ENCODE data around the gene ESYT2.
"Not testable (repeated sequence)": the region's sequence is repeated elsewhere in the genome, so short reads cannot be mapped to it uniquely, and the experiment has no call there.

Gene ESYT2

GRCh38 chr7:158829342-158830210 is at the start of gene ESYT2:
Gene ESYT2, minus strand, starts transcription at chr7:158829509. Its CDS starts 91 bp downstream, at chr7:158829418.
- peak; percentile 88 for DNase-seq

DNA sequence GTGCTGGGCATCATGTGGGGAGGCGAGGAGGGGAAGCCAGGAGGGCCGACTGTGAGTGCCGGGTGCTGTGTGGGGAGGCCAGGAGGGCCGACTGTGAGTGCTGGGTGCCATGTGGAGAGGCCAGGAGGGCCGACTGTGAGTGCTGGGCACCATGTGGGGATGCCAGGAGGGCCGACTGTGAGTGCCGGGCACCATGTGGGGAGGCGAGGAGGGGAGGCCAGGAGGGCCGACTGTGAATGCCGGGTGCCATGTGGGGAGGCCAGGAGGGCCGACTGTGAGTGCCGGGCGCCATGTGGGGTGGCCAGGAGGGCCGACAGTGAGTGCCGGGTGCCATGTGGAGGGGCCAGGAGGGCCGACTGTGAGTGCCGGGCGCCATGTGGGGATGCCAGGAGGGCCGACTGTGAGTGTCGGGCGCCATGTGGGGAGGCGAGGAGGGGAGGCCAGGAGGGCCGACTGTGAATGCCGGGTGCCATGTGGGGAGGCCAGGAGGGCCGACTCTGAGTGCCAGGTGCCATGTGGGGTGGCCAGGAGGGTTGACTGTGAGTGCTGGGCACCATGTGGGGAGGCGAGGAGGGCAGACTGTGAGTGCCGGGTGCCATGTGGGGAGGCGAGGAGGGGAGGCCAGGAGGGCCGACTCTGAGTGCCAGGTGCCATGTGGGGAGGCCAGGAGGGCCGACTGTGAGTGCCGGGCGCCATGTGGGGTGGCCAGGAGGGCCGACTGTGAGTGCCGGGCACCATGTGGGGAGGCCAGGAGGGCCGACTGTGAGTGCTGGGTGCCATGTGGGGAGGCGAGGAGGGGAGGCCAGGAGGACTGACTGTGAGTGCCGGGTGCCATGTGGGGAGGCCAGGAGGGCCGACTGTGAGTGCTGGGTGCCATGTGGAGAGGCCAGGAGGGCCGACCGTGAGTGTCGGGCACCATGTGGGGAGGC is 49.1 kb upstream of the ESYT2 start:
- DNase-seq = not testable (repeated sequence)

GRCh38 chr7:158876984-158877383 is 47.7 kb upstream of the ESYT2 start:
- no peak for DNase-seq

DNA sequence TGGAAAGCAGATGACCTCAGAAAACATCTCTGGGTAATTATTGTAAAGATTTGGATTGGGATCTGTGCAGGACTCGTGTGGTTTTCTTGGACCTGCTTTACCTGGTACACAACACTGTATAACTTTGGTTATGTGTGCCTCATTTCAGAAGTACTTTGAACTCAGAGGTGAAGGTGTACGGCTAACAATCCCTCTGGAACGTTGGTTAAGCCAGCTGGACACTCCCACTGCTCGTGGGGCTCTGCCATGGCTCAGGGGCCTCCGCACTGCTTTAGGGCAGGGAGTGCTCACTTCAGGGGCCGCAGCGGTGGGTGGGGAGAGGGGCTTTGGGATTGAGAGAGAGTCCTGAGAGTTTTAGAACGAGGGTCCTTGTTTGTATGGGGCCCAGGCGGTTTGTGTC is 40.6 kb upstream of the ESYT2 start:
- DNase-seq = no peak

GRCh38 chr7:158868764-158869410 is 39.6 kb upstream of the ESYT2 start:
- DNase-seq = peak; percentile 62

DNA sequence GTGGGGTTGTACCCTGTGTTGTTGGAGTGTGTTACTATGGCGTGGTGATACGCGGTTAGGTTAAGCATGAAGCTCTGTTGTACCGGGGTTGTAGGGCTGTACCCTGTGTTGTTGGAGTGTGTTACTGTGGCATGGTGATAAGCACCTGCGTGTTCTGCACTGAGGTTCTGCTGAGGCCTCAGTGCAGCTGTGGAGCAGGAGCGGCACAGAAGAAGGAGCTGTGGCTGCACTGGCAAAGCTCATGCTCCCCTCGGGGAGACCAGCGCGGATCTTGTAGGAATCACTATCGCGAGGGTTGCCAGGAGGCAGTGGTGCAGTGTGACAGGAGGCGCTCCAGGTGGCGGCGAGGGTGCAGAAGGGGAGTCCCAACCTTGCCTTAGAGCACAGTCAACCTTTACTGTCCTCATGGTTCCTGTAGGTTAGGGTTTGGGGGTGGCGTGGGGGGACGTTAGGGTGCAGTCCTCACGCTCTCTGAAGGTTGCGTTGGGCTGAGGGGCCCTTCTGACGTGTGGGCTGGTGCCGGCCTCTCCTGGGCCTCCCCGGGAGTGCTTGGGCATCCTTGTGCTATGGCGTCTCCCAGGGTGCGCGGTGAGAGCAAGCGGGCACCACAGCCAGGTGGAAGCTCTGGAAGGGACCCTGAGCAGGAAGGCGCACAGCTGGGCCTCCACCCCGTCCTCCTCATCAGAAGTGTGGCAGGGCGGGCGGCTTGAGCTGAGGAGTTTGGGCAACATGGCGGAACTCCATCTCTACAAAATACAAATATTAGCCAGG is 38.1 kb upstream of the ESYT2 start:
- DNase-seq = no peak

DNA sequence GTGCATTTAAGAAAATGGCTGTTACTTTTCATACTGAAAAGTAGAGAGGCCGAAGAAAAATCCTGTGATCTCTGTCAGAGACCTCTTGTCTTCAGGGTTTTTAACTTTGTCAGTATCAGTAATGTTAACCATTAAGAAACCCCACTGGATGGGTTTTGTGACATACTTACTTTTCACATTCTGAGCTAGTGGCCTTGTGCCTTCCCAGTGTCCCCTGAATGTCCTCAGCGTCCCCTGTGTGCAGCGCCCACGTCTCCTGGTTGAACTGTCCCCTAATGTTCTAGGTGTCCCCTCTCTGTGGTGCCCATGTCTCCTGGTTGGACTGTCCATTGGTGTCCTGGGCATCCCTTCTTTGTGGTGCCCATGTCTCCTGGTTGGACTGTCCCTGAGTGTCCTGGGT is 36.7 kb upstream of the ESYT2 start:
- DNase-seq = no peak

DNA sequence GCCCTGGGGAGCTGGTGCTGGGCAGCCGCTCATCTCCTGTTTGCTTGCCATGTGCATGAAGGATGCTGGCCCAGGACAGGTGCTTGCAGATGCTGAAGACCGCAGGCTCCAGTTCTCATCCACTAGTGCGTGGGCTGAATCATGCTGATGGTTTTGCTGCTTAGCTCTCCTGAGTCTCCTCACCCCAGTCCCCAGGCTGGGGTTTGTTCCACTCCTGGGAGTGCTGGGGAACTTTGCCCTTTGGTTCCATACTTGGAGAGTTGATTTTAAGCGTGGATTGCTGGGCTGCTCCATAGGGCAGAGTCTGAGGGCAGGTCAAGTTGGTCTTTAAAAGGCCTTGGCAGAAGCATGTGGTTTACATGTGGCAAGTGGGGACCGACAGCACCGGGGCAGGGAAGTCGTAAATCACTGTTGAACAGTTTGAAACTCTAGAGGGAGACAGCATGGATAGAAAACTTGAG is 36.2 kb upstream of the ESYT2 start:
- no peak for DNase-seq

GRCh38 chr7:158864833-158865232 is 35.5 kb upstream of the ESYT2 start:
- no peak for DNase-seq

DNA sequence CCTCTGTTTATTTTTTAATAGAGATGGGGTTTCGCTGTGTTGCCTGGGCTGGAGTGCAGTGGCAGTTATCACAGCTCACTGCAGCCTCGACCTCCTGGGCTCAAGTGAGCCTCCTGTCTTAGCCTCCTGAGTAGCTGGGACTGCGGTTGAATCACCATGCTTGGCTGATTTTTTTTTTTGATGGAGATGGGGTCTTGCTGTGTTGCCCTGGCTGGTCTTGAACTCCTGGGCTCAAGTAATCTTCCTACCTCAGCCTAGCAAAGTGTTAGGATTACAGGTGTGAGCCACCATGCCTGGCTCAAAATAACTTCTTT is 35.2 kb upstream of the ESYT2 start:
- no peak for DNase-seq

- no peak for DNase-seq
These were observed 34.5 kb upstream of the ESYT2 start for GRCh38 chr7:158863611-158864506.

GRCh38 chr7:158862985-158863610 is 33.8 kb upstream of the ESYT2 start:
- peak; percentile 14 for DNase-seq

GRCh38 chr7:158861936-158862704 is 32.8 kb upstream of the ESYT2 start:
- DNase-seq = no peak

DNA sequence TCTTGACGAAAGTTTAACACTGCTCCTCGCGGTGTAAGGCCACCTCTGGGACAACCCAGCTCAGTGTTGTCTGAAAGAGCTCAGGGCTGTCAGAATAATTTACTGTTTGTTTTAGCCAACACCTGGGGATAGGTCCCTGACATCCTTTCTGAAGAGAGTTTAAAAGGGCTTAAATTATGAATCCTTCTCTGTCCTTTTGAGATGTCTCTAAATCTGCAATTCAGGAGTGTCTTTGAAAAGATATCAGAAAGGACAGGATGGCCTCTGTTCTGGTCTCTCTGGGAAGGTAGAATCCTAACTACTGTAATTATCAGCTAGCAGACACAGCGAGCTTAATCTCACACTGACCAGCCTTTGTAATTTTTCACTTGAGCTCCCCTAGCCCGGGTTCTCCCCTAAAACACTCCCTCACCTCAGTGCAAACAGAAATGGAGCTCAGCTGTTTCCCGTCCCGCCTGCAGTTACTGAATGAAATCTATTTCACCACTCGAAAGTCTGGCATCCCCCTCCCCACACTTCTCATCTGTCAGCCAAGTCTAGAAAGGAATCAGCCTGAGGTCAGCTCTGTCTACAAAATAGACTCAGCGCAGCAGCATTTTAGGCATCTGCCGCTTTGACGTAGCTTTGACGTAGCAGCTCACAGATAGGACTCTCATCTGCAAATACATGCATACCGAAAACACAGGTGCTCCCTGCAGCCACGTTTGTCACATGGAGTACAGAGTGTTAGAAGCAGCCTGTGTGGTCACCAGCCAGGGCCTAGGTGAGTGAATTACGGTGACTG is 31.9 kb upstream of the ESYT2 start:
- DNase-seq = no peak

GRCh38 chr7:158860394-158860793 is 31.1 kb upstream of the ESYT2 start:
- DNase-seq = no peak

GRCh38 chr7:158858592-158859503 is 29.5 kb upstream of the ESYT2 start:
- DNase-seq = no peak

DNA sequence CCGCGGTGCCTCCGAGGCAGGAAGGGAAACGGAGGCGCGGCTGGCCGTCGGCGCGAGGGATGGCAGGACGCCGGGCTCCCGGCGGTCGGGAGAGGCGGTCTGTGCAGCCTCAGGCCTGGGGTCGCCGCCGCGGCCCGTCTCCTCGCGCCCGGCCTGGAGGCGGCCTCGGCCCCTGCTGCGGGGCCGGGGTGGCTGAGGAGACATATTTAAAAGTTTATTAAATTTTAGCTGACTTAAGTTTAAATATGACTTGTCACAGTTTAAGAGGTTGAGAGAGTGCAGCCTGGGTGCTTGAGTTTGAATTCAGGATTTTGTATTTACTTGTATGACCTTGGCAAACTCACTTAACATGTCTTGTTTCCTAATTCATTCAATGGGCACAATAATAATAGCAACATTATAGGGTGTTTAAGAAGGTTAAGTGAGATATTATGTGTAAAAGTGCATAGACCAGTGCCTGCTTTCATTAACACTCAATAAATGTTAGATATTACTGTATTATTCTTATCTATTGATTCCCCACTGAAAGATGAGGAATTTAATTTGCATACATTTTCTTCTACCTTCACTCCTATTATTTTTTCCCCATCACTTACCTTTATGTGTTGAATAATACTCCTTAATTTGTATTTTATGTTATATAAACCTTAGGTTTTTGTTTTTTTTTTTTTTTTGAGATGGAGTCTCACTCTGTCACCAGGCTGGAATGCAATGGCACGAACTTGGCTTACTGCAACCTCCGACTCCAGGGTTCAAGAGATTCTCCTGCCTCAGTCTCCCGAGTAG is 27.8 kb upstream of the ESYT2 start:
- DNase-seq = no peak

All from NCI-H2171 (cell line).